ENCODE data around the gene CCDC112.

CCDC112 gene

DNA sequence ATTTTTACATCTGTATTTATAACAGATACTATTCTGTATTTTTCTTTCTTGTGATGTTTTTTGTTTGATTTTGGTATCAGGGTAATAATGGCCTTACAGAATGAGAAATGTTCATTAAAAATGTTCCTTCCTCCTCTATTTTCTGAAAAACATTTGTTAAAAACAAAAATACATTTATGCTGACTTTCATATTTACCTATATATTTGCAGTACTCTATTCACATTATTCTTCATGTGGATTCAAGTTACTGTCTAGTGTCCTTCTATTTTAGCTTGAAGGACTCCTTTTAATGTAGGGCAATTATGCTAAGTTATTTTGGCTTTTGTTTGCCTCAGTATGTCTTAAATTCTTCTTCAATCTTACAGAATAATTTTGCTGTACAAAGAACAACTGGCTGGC is 5.1 kb downstream of the CCDC112 start:
- ChIA-PET CTCF (no interaction called here), POLR2A (no interaction called here)
- TF ChIP-seq CTBP1 (IDR thresholded peaks at IDR 0.05; ENCODE audit: borderline replicate concordance) (no peak), FOXA1 (IDR thresholded peaks at IDR 0.05) (no peak), ZNF384 (IDR thresholded peaks at IDR 0.05) (no peak)
- DNase-seq (ENCODE audit: extremely low spot score), result no peak

- no peak for DNase-seq (ENCODE audit: extremely low spot score)
- POLR2A ChIA-PET, result no interaction called here
- CTCF ChIA-PET, result no interaction called here
- TF ChIP-seq SUZ12 (IDR thresholded peaks at IDR 0.05), result no peak
- no peak for TF ChIP-seq FOXM1 (IDR thresholded peaks at IDR 0.05; ENCODE audit: borderline replicate concordance)
- no peak for TF ChIP-seq NFRKB (IDR thresholded peaks at IDR 0.05)
- no peak for TF ChIP-seq TARDBP (IDR thresholded peaks at IDR 0.05)
- no peak for TF ChIP-seq FOXA1 (IDR thresholded peaks at IDR 0.05)
- no peak for TF ChIP-seq ZNF384 (IDR thresholded peaks at IDR 0.05)
- no peak for TF ChIP-seq L3MBTL2 (conservative IDR thresholded peaks at IDR 0.05)
- no peak for TF ChIP-seq LEF1 (IDR thresholded peaks at IDR 0.05; ENCODE audit: borderline replicate concordance)
Observed at GRCh38 chr5:115289104-115289503, 7.3 kb downstream of the CCDC112 start.

DNA sequence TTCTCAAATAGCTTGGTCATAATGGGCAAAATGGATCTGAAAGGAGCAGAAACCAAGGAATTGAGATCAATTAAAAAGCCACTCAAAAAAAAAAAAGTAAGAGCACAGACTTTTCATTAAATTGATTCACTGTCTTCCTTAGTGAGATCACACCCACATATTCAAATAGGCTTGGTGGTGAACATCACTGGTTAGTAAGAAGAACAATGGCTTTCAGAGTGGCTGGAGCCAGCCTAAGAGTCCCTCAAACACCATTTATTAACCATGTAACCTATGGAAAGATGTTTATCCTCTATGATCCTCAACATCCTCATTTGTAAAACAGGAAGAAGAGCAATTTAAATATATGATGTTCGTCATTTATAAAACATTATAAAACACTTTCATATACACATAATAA is 12.4 kb downstream of the CCDC112 start:
- TF ChIP-seq ELF4 (IDR thresholded peaks at IDR 0.05), result no peak
- TF ChIP-seq FOXA1 (IDR thresholded peaks at IDR 0.05), result no peak
- TF ChIP-seq FOXM1 (IDR thresholded peaks at IDR 0.05; ENCODE audit: borderline replicate concordance), result no peak
- TF ChIP-seq ZNF384 (IDR thresholded peaks at IDR 0.05), result no peak
- TF ChIP-seq HDGF (IDR thresholded peaks at IDR 0.05; ENCODE audit: borderline replicate concordance), result no peak
- TF ChIP-seq FOXK2 (IDR thresholded peaks at IDR 0.05), result no peak
- TF ChIP-seq SP1 (IDR thresholded peaks at IDR 0.05), result no peak
- no peak for TF ChIP-seq BHLHE40 (IDR thresholded peaks at IDR 0.05; ENCODE audit: borderline replicate concordance)
- TF ChIP-seq NFRKB (IDR thresholded peaks at IDR 0.05), result no peak
- no peak for TF ChIP-seq L3MBTL2 (conservative IDR thresholded peaks at IDR 0.05)
- TF ChIP-seq LEF1 (IDR thresholded peaks at IDR 0.05; ENCODE audit: borderline replicate concordance), result no peak
- TF ChIP-seq PKNOX1 (IDR thresholded peaks at IDR 0.05), result no peak
- TF ChIP-seq ARNT (IDR thresholded peaks at IDR 0.05), result no peak
- TF ChIP-seq CTBP1 (IDR thresholded peaks at IDR 0.05; ENCODE audit: borderline replicate concordance), result no peak
- no peak for TF ChIP-seq SUZ12 (IDR thresholded peaks at IDR 0.05)
- no peak for TF ChIP-seq TARDBP (IDR thresholded peaks at IDR 0.05)
- ChIA-PET CTCF (no interaction called here), POLR2A (no interaction called here)
- DNase-seq (ENCODE audit: extremely low spot score), result no peak

DNA sequence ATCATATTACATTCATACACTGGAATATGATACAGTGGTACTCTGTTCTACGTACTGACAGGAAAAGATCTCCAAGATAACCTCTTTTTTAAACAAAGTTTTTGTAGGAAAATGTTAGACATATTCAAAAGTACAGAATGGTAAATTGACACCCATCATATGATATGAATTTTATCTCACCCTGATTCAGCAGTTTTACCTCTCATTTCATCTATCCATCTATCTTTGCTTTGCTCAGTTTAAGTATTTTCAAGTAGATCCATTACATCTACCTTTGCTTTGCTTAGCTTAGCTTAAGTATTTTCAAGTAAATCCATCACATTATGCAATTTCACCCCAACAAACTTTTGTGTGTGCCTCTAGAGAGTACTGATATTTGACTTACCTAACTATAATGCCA is 14.3 kb downstream of the CCDC112 start:
- DNase-seq (ENCODE audit: extremely low spot score), result no peak
- CTCF ChIA-PET, result no interaction called here
- no peak for TF ChIP-seq LEF1 (IDR thresholded peaks at IDR 0.05; ENCODE audit: borderline replicate concordance)
- TF ChIP-seq SUZ12 (IDR thresholded peaks at IDR 0.05), result no peak
- TF ChIP-seq FOXA1 (IDR thresholded peaks at IDR 0.05), result no peak
- no peak for TF ChIP-seq NFRKB (IDR thresholded peaks at IDR 0.05)
- no peak for TF ChIP-seq TARDBP (IDR thresholded peaks at IDR 0.05)
- no peak for TF ChIP-seq CTBP1 (IDR thresholded peaks at IDR 0.05; ENCODE audit: borderline replicate concordance)
- TF ChIP-seq BHLHE40 (IDR thresholded peaks at IDR 0.05; ENCODE audit: borderline replicate concordance), result no peak
- no peak for TF ChIP-seq ZNF384 (IDR thresholded peaks at IDR 0.05)
- TF ChIP-seq ARNT (IDR thresholded peaks at IDR 0.05), result no peak
- TF ChIP-seq HDGF (IDR thresholded peaks at IDR 0.05; ENCODE audit: borderline replicate concordance), result no peak
- TF ChIP-seq ELF4 (IDR thresholded peaks at IDR 0.05), result no peak
- no peak for TF ChIP-seq FOXK2 (IDR thresholded peaks at IDR 0.05)
- TF ChIP-seq L3MBTL2 (conservative IDR thresholded peaks at IDR 0.05), result no peak
- POLR2A ChIA-PET, result no interaction called here

DNA sequence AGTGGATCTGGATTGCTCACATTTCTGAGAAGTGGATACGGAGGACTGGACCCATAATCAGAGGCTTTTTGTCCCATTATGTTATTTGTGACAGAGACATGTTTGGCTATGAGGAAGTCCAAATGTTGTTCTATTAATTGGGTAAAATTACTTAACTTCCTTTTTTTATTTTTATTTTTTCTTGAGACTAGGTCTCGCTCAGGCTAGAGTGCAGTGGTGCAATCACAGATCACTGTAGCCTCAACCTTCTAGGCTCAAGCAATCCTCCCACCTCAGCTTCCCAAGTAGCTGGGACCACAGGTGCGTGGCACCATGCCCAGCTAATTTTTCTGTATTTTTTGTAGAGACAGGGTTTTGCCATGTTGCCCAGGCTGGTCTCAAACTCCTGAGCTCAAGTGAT is 21.9 kb downstream of the CCDC112 start:
- ChIA-PET CTCF (no interaction called here), POLR2A (no interaction called here)
- DNase-seq (ENCODE audit: extremely low spot score), result no peak
- TF ChIP-seq PKNOX1 (IDR thresholded peaks at IDR 0.05), result no peak
- no peak for TF ChIP-seq FOXA1 (IDR thresholded peaks at IDR 0.05)
- TF ChIP-seq SUZ12 (IDR thresholded peaks at IDR 0.05), result no peak
- no peak for TF ChIP-seq ZNF384 (IDR thresholded peaks at IDR 0.05)
- no peak for TF ChIP-seq TARDBP (IDR thresholded peaks at IDR 0.05)
- no peak for TF ChIP-seq L3MBTL2 (conservative IDR thresholded peaks at IDR 0.05)
- TF ChIP-seq NFRKB (IDR thresholded peaks at IDR 0.05), result no peak
- no peak for TF ChIP-seq LEF1 (IDR thresholded peaks at IDR 0.05; ENCODE audit: borderline replicate concordance)
- no peak for TF ChIP-seq BHLHE40 (IDR thresholded peaks at IDR 0.05; ENCODE audit: borderline replicate concordance)
- TF ChIP-seq FOXK2 (IDR thresholded peaks at IDR 0.05), result no peak
- TF ChIP-seq HDGF (IDR thresholded peaks at IDR 0.05; ENCODE audit: borderline replicate concordance), result no peak
- TF ChIP-seq CTBP1 (IDR thresholded peaks at IDR 0.05; ENCODE audit: borderline replicate concordance), result no peak
- TF ChIP-seq ARNT (IDR thresholded peaks at IDR 0.05), result no peak
- no peak for TF ChIP-seq SP1 (IDR thresholded peaks at IDR 0.05)
- TF ChIP-seq FOXM1 (IDR thresholded peaks at IDR 0.05; ENCODE audit: borderline replicate concordance), result no peak

GRCh38 chr5:115272297-115272958 is 24.0 kb downstream of the CCDC112 start:
- no peak for DNase-seq (ENCODE audit: extremely low spot score)
- POLR2A ChIA-PET, result no interaction called here
- TF ChIP-seq CTBP1 (IDR thresholded peaks at IDR 0.05; ENCODE audit: borderline replicate concordance), result no peak
- no peak for TF ChIP-seq SUZ12 (IDR thresholded peaks at IDR 0.05)
- no peak for TF ChIP-seq HDGF (IDR thresholded peaks at IDR 0.05; ENCODE audit: borderline replicate concordance)
- no peak for TF ChIP-seq L3MBTL2 (conservative IDR thresholded peaks at IDR 0.05)
- no peak for TF ChIP-seq LEF1 (IDR thresholded peaks at IDR 0.05; ENCODE audit: borderline replicate concordance)
- TF ChIP-seq ZNF384 (IDR thresholded peaks at IDR 0.05), result no peak
- TF ChIP-seq ARNT (IDR thresholded peaks at IDR 0.05), result no peak
- TF ChIP-seq FOXK2 (IDR thresholded peaks at IDR 0.05), result no peak
- TF ChIP-seq NFRKB (IDR thresholded peaks at IDR 0.05), result no peak
- CTCF ChIA-PET, result interaction anchor here (0.7 kb wide), 1 partner anchor 288 kb away, joined by 9 read pairs; no protein-coding TSS in a partner anchor

Measured in HEK293T (cell line).